Right lobe of liver (tissue), 4 donors: ENCODE measurements around the gene SLCO3A1.

Source experiments
- CTCF ChIP-seq, 4 donors: fragments of 200-600 bp in 3 of 4; fragments of 450-650 bp in 1 of 4; IDR thresholded peaks; one replicate each; pipeline versions ENCODE4 v1.5.1 to v1.8.0; 2016 to 2022; ENCODE audit warnings: antibody characterized with exemption in 4 of 4, mild to moderate bottlenecking in 2 of 4
- POLR2A ChIP-seq: fragments of 450-650 bp; IDR thresholded peaks from one replicate; pipeline ENCODE4 v1.6.1; 2017; ENCODE audit warnings: antibody characterized with exemption, mild to moderate bottlenecking
- donor health status: DM: no; HTN: no; CAD: no.
- donor health status: DM: no; HTN: no; CAD: no.
- donor health status: DM: no; HTN: yes; CAD: no.

GRCh38 chr15:91849180-91849579, 4.3 kb upstream of the SLCO3A1 start:
- TF ChIP-seq CTCF (IDR thresholded peaks at IDR 0.05), result no peak
- TF ChIP-seq POLR2A, result no peak
